SIG-M5 treated with dmso at 0.1 percent for 504 hours (cell line): ENCODE results near the gene THBS3.
A peak's percentile ranks its signal among the peaks of the same experiment; 100 is the strongest.
"Not testable (repeated sequence)": the region's sequence is repeated elsewhere in the genome, so short reads cannot be mapped to it uniquely, and the experiment has no call there.

Experiments used
- DNase-seq: peaks from one replicate; lab custom pipeline; 2025; ENCODE audit not compliant: unreplicated experiment; lab: John Stamatoyannopoulos, UW

THBS3 gene

GRCh38 chr1:155160128-155160527, 47.6 kb downstream of the THBS3 start:
- DNase-seq, result peak; percentile 39

- no peak for DNase-seq
Observed at GRCh38 chr1:155158991-155159390, 48.7 kb downstream of the THBS3 start.

- DNase-seq, result not testable (repeated sequence)
Observed at GRCh38 chr1:155155996-155156643, 51.6 kb downstream of the THBS3 start.
